Brain microvascular endothelial cell (primary cell): Measurements from ENCODE around the gene AZGP1.

Experiments used
- DNase-seq: peaks from one replicate; pipeline ENCODE4 v3.0.0-alpha.2; 2020
- H3K27ac ChIP-seq: fragments of 250-450 bp; sonication (Bioruptor Pico); 2 replicates; pipeline ENCODE4 v1.5.1; 2020; ENCODE audit warnings: mild to moderate bottlenecking, moderate library complexity
- H3K27me3 ChIP-seq: fragments of 250-450 bp; sonication (Bioruptor Pico); replicated peaks from 2 replicates; pipeline ENCODE4 v1.5.1; 2020; ENCODE audit warnings: mild to moderate bottlenecking
- H3K36me3 ChIP-seq: fragments of 250-450 bp; sonication (Bioruptor Pico); replicated peaks from 2 replicates; pipeline ENCODE4 v1.5.1; 2020; ENCODE audit warnings: mild to moderate bottlenecking
- H3K4me3 ChIP-seq: 2 replicates; pipeline ENCODE4 v1.5.1; 2011; ENCODE audit warnings: low read depth, mild to moderate bottlenecking, control low read depth, low read length, moderate library complexity
- in situ Hi-C: cut with HindIII; loops from 2 replicates; pipeline ENCODE4 v1.10.0; 2017; ENCODE audit warnings: low sequenced_read_pairs, low pct_ligation_motif_present
- TF ChIP-seq, protein P1 (sequence below): IDR thresholded peaks from 2 replicates; pipeline ENCODE4 v1.5.1; 2011; ENCODE audit warnings: low read depth, mild to moderate bottlenecking, moderate library complexity, low read length, control low read depth, inconsistent platforms; ENCODE audit errors: missing control alignments

AZGP1 gene

DNA sequence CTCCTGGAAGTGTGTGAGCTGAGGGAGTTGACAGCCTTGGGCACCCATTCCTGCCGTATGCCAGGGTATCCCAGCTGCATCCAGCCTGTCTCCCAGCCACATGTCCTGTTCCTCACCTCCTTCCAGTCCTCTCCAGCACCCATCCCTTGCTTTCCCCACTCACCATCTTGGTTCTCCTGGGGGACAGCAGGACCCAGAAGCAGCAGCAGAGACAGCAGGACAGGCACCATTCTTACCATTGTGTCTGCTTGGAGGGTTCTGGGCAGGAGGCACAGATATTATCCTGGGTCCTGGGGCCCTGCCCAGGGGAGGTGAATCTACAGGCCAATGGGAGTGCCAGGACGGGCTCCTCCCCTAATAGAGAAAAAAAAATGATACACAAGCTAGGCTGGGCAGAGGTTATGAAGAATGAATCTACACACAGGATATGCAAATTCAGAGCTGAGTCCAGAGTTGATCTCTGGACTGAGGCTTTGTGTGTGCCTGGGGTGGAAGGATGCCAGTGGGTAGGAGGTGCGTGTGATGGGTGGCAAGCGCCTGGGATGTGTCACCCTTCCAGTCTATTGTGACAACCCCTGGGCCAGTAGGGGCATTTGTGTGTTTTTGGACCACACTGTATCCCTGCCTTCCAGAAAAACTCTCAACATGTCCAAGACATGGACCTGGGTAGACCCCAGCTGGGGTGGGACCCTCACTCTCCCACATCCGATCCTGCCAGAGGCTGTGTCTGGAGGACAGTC lies at the start of gene AZGP1:
Gene AZGP1, minus strand, starts transcription at position 250 of the 740 bp plus-strand sequence. Its CDS starts 11 bp downstream, at position 239.
- TF ChIP-seq, protein P1, sequence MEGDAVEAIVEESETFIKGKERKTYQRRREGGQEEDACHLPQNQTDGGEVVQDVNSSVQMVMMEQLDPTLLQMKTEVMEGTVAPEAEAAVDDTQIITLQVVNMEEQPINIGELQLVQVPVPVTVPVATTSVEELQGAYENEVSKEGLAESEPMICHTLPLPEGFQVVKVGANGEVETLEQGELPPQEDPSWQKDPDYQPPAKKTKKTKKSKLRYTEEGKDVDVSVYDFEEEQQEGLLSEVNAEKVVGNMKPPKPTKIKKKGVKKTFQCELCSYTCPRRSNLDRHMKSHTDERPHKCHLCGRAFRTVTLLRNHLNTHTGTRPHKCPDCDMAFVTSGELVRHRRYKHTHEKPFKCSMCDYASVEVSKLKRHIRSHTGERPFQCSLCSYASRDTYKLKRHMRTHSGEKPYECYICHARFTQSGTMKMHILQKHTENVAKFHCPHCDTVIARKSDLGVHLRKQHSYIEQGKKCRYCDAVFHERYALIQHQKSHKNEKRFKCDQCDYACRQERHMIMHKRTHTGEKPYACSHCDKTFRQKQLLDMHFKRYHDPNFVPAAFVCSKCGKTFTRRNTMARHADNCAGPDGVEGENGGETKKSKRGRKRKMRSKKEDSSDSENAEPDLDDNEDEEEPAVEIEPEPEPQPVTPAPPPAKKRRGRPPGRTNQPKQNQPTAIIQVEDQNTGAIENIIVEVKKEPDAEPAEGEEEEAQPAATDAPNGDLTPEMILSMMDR = no peak
- in situ Hi-C loops = loop anchor here (25.0 kb wide), 1 partner anchor 111 kb away; the partner anchor contains the start of genes COPS6 and ZNF3
- Histone ChIP-seq H3K27ac (no peak within 1 kb of the TSS), H3K36me3 (no peaks in the 10 kb centered on the region), H3K4me3 (no peak within 1 kb of the TSS), H3K27me3 (no peaks in the 10 kb centered on the region)
- DNase-seq = no peak

DNA sequence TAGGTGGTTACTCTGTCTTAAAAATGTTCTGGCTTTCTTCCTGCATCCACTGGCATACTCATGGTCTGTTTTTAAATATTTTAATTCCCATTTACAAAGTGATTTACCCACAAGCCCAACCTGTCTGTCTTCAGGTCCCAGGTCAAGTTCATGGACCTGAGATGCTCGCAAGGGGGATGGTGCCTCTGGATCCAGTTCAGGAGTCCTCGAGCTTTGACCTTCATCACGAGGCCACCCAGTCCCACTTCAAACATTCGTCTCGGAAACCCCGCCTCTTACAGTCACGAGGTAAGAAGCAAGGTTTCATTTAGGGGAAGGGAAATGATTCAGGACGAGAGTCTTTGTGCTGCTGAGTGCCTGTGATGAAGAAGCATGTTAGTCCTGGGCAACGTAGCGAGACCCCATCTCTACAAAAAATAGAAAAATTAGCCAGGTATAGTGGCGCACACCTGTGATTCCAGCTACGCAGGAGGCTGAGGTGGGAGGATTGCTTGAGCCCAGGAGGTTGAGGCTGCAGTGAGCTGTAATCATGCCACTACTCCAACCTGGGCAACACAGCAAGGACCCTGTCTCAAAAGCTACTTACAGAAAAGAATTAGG lies 48.3 kb upstream of the AZGP1 start:
- DNase-seq = no peak
- H3K27ac ChIP-seq = no peak overlapping the region

DNA sequence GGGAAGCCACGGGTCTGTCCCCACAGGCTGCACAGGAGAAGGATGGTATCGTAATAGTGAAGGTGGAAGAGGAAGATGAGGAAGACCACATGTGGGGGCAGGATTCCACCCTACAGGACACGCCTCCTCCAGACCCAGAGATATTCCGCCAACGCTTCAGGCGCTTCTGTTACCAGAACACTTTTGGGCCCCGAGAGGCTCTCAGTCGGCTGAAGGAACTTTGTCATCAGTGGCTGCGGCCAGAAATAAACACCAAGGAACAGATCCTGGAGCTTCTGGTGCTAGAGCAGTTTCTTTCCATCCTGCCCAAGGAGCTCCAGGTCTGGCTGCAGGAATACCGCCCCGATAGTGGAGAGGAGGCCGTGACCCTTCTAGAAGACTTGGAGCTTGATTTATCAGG lies 47.7 kb upstream of the AZGP1 start:
- in situ Hi-C loops = no loop called here
- peaks cover 46% of the 10 kb centered on the region for H3K36me3 ChIP-seq
- DNase-seq = no peak
- no peak overlapping the region for H3K4me3 ChIP-seq
- H3K27me3 ChIP-seq = no peaks in the 10 kb centered on the region
- TF ChIP-seq, protein P1 = no peak
- no peak overlapping the region for H3K27ac ChIP-seq

More for the DNA sequence above, 48.3 kb upstream of the AZGP1 start:
- in situ Hi-C loops = no loop called here
- H3K27me3 ChIP-seq = no peaks in the 10 kb centered on the region
- TF ChIP-seq, protein P1 = no peak
- H3K36me3 ChIP-seq = peaks cover 44% of the 10 kb centered on the region
- H3K4me3 ChIP-seq = no peak overlapping the region

DNA sequence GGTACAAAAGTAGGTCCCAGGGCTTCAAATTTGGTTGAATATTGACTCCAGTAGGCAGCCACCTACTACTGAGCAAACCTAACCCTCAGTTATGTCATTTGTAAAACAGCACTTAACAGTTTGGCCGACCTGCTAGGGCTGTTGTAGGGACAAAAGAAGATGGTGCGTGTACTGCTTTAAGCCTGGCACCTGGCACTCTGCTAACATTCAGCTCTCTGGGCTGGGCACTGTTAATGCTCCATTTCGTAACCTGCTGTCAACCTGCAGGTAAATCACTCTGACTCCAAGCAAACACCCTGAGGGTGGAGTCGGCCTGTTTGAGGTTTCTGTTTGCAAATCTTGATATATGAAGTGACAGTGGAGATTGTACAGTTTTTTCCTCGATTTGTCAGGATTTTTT lies 46.8 kb upstream of the AZGP1 start:
- H3K27ac ChIP-seq = no peak overlapping the region
- TF ChIP-seq, protein P1 = no peak
- peaks cover 38% of the 10 kb centered on the region for H3K36me3 ChIP-seq
- in situ Hi-C loops = no loop called here
- H3K4me3 ChIP-seq = no peak overlapping the region
- H3K27me3 ChIP-seq = no peaks in the 10 kb centered on the region
- no peak for DNase-seq

DNA sequence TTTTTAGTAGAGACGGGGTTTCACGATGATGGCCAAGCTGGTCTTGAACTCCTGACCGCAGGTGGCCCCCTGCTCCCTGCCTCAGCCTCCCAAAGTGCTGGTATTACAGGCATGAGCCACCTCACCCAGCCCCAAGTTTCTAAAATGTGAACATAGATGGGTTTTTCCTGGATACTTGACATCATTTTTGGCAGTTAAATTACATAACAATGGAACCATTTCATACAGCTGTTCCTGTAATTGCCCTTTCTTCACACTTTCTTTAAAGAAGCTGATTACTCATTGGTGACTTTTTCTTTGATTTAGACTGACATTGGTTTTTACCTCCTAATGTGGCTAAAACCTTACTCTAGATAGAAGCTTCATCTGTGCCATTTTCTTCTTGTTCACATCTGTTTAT lies 45.5 kb upstream of the AZGP1 start:
- H3K27me3 ChIP-seq = no peaks in the 10 kb centered on the region
- TF ChIP-seq, protein P1 = no peak
- in situ Hi-C loops = no loop called here
- no peak for DNase-seq
- peaks cover 29% of the 10 kb centered on the region for H3K36me3 ChIP-seq
- H3K27ac ChIP-seq = no peak overlapping the region
- H3K4me3 ChIP-seq = no peak overlapping the region
